Activated T-cell treated with anti-CD3 and anti-CD28 coated beads, Interleukin-2, amount 50 U/mL, for 72 hours (primary cell): ENCODE measurements around the gene HARBI1. TPM values are rescaled to one million over a fixed set of nuclear protein-coding genes. Genes with fewer than 3 reads are reported as not detected.

Source experiments
- ATAC-seq, 2 donors: fragments of 150-1000 bp; cut with Tn5 transposase; replicated peaks in 1 of 2; 2 replicates each; pipeline ENCODE4 v1.10.0; 2021; ENCODE audit warnings: moderate library complexity in 2 of 2, mild to moderate bottlenecking in 1 of 2
- DNase-seq, 2 donors: peaks; one replicate each; pipeline ENCODE4 v3.0.0; 2021 to 2022; ENCODE audit warnings: mixed read lengths in 1 of 2
- H3K27ac Mint-ChIP-seq: one replicate; pipeline ENCODE4 v1.8.0; 2022; ENCODE audit warnings: mild to moderate bottlenecking, moderate library complexity, mixed read lengths
- H3K27me3 Mint-ChIP-seq: one replicate; pipeline ENCODE4 v1.8.0; 2022; ENCODE audit warnings: low read depth, mixed read lengths
- H3K36me3 Mint-ChIP-seq, 2 donors: one replicate each; pipeline ENCODE4 v1.8.0; 2022; ENCODE audit warnings: mixed read lengths in 2 of 2, mild to moderate bottlenecking in 1 of 2; ENCODE audit not compliant: insufficient read depth in 2 of 2
- H3K4me1 Mint-ChIP-seq: one replicate; pipeline ENCODE4 v1.8.0; 2022; ENCODE audit warnings: low read depth, mixed read lengths
- H3K4me3 Mint-ChIP-seq, 2 donors: one replicate each; pipeline ENCODE4 v1.8.0; 2022; ENCODE audit warnings: mild to moderate bottlenecking in 2 of 2, mixed read lengths in 2 of 2, moderate library complexity in 2 of 2
- H3K9me3 Mint-ChIP-seq, 2 donors: one replicate each; pipeline ENCODE4 v1.8.0; 2022; ENCODE audit warnings: mixed read lengths in 2 of 2
- total RNA-seq, 2 donors: library from RNA; stranded (reverse); gene quantifications; one replicate each; pipeline ENCODE4 v1.2.3, GENCODE V29; 2022

The HARBI1 gene
- total RNA-seq, 2 donors from 2014 or later: 4.2 to 7.3 TPM

DNA sequence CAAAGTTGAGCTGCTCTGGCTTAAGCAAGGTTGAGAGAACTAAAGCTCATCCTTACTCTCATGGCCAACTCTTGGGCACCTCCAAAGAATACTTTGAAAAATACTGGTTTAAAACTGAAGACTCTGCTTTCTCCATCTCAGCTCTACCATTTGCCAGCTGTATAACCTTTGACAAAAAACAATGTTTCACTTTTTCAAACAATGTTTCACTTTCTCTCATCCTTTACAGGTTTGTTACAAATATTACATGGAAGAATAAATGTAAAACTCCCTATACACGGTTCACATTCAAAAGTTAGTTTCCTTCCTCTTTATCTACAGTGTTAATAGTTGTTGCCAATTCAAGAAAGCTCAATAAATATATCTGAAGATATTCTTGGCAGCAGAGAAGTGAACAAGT is 42.4 kb downstream of the HARBI1 start:
- Mint-ChIP-seq H3K27ac (peak overlapping the region; percentile 85), H3K4me3 (peak overlapping the region in 1 of 2 donors; percentile 65), H3K27me3 (no peaks in the 10 kb centered on the region), H3K36me3 (peaks cover 0 to 2% of the 10 kb centered on the region in 2 donors), H3K4me1 (peaks cover 23% of the 10 kb centered on the region), H3K9me3 (peaks cover 0 to 2% of the 10 kb centered on the region in 2 donors)
- no peak for DNase-seq
- peak; percentile 34 to 51 for ATAC-seq

DNA sequence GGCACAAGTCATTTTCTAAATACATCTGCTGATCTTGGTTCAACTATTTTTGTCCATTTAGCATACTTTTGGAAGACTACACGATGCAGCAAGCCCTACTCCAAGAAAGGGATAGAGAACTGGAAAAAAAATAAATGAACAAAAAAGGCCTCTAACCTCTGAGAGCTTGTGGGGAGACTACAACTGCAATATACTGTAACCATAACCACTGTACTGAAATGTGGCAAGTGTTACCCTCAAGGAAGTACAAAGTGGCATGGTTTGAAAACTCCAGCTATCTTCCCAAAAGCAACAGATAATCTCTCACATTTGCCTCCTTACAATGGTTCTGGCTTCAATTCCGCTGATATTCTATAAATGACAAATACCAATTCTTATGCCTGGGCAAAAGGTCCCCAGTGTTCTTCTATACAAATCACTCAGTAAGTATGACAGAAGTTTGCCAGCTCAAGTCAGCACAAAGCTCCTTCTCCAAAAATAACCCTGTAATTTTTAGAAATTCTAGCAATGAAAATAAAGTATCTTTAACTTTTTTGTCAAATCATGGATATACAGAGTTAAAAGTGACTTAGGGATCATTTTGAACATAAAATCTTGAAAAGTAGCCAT is 46.1 kb downstream of the HARBI1 start:
- Mint-ChIP-seq H3K4me3 (no peak overlapping the region), H3K9me3 (no peaks in the 10 kb centered on the region), H3K27me3 (no peaks in the 10 kb centered on the region), H3K27ac (no peak overlapping the region), H3K36me3 (no peaks in the 10 kb centered on the region), H3K4me1 (peaks cover 19% of the 10 kb centered on the region)
- no peak for DNase-seq
- peak in 1 of 2 donors; percentile 39 for ATAC-seq

- Mint-ChIP-seq H3K4me1 (peaks cover 33% of the 10 kb centered on the region), H3K27ac (no peak overlapping the region), H3K4me3 (no peak overlapping the region), H3K36me3 (peaks cover 0 to 3% of the 10 kb centered on the region in 2 donors), H3K9me3 (no peaks in the 10 kb centered on the region), H3K27me3 (no peaks in the 10 kb centered on the region)
- DNase-seq (no peak), ATAC-seq (no peak)
These were observed 51.7 kb downstream of the HARBI1 start for GRCh38 chr11:46565232-46565840.

- no peaks in the 10 kb centered on the region for H3K9me3 Mint-ChIP-seq
- no peaks in the 10 kb centered on the region for H3K27me3 Mint-ChIP-seq
- ATAC-seq: peak; percentile 95 to 96
- H3K36me3 Mint-ChIP-seq: peaks cover 0 to 3% of the 10 kb centered on the region in 2 donors
- H3K4me1 Mint-ChIP-seq: peaks cover 41% of the 10 kb centered on the region
- H3K27ac Mint-ChIP-seq: peak overlapping the region; percentile 82
- DNase-seq: no peak
- no peak overlapping the region for H3K4me3 Mint-ChIP-seq
These were observed 52.6 kb downstream of the HARBI1 start for GRCh38 chr11:46564459-46564858.

- no peaks in the 10 kb centered on the region for H3K27me3 Mint-ChIP-seq
- peaks cover 58% of the 10 kb centered on the region for H3K4me1 Mint-ChIP-seq
- no peaks in the 10 kb centered on the region for H3K9me3 Mint-ChIP-seq
- H3K36me3 Mint-ChIP-seq: peaks cover 0 to 3% of the 10 kb centered on the region in 2 donors
- no peak overlapping the region for H3K4me3 Mint-ChIP-seq
- DNase-seq (no peak), ATAC-seq (no peak)
- H3K27ac Mint-ChIP-seq: peak overlapping the region; percentile 79
These were observed 54.5 kb downstream of the HARBI1 start for GRCh38 chr11:46562527-46562926.

GRCh38 chr11:46560300-46560991 is 56.6 kb downstream of the HARBI1 start:
- Mint-ChIP-seq H3K27ac (peak overlapping the region; percentile 98), H3K27me3 (no peaks in the 10 kb centered on the region), H3K4me1 (peaks cover 75% of the 10 kb centered on the region), H3K36me3 (peaks cover 0 to 3% of the 10 kb centered on the region in 2 donors), H3K9me3 (no peaks in the 10 kb centered on the region), H3K4me3 (peak overlapping the region; percentile 84 to 98)
- peak; percentile 18 to 29 for DNase-seq
- peak; percentile 37 to 55 for ATAC-seq

- Mint-ChIP-seq H3K27ac (peak overlapping the region; percentile 98), H3K36me3 (peaks cover 0 to 3% of the 10 kb centered on the region in 2 donors), H3K9me3 (no peaks in the 10 kb centered on the region), H3K4me1 (peaks cover 80% of the 10 kb centered on the region), H3K27me3 (no peaks in the 10 kb centered on the region), H3K4me3 (peak overlapping the region; percentile 84 to 98)
- ATAC-seq: no peak
- DNase-seq: no peak
These were observed 57.2 kb downstream of the HARBI1 start for GRCh38 chr11:46559815-46560214.

DNA sequence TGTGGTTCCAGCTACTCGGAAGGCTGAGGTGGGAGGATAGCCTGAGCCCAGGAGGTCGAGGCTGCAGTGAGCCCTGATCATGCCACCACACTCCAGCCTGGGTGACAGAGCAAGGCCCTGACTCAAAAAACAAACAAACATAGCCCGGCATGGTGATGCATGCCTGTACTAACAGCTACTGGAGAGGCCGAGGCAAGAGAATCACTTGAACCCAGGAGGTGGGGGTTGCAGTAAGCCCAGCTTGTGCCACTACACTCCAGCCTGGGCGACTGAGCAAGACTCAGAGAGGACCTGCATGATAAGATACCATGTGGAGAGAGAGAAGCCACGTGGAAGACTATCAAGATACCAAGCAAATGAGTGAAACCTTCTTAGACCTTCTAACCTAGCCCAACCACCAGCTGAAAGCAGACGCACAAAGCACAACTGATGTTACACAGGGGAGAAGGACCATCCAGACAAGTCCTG is 59.3 kb downstream of the HARBI1 start:
- Mint-ChIP-seq H3K27ac (no peak overlapping the region), H3K36me3 (peaks cover 0 to 3% of the 10 kb centered on the region in 2 donors), H3K4me3 (no peak overlapping the region), H3K9me3 (no peaks in the 10 kb centered on the region), H3K4me1 (peaks cover 86% of the 10 kb centered on the region), H3K27me3 (no peaks in the 10 kb centered on the region)
- ATAC-seq (no peak), DNase-seq (no peak)

- H3K4me3 Mint-ChIP-seq: peak overlapping the region in 1 of 2 donors; percentile 56
- peak; percentile 56 to 58 for ATAC-seq
These were observed 61.6 kb downstream of the HARBI1 start for GRCh38 chr11:46555267-46556054.

DNA sequence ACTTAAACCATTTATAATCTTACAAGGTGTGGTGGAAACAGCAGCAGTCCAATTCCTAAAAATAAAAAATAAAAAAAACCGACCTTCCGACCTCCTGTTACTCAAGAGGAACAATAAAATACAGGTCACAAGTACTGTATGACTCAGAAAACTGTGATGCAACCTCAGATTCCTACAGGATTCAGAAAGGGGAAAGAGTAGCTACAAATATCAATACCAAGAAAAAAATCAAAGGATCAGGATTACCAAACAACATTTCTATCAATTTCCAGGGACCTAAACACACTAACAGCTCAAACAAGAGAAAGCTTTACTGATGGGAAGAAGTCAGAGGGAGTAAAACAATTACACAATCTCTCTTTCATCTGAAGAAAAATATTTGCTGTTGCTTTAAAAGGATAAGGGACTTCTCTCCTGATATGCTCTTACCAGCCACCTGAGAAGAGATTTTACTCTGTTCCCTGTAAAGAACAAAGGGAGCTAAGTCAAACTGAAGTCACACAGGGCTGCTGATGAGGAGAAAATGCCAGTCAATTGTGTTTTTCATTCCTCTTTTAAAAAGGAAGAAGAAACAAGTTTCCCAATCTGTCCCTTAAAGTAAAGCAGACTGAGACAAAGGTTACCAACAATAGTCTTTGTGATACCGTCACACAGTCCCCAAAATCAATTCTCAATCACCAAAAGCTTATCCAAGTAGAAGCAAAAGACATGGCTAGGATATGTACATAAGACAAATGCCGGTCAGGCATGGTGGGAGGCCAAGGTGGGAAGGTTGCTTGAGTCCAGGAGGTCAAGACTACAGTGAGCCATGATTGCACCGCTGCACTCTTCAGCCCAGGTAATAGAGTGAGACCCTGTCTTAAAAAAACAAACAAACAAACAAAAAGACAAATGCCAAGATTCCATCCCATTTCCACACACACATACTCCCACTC is 62.5 kb downstream of the HARBI1 start:
- Mint-ChIP-seq H3K27ac (peak overlapping the region; percentile 61), H3K36me3 (no peaks in the 10 kb centered on the region), H3K9me3 (no peaks in the 10 kb centered on the region), H3K27me3 (no peaks in the 10 kb centered on the region), H3K4me1 (peaks cover 56% of the 10 kb centered on the region), H3K4me3 (peak overlapping the region in 1 of 2 donors; percentile 11)
- no peak for DNase-seq
- no peak for ATAC-seq

More at GRCh38 chr11:46555267-46556054, 61.6 kb downstream of the HARBI1 start:
- Mint-ChIP-seq H3K36me3 (no peaks in the 10 kb centered on the region), H3K4me1 (peaks cover 66% of the 10 kb centered on the region), H3K27me3 (no peaks in the 10 kb centered on the region), H3K27ac (peak overlapping the region; percentile 76), H3K9me3 (no peaks in the 10 kb centered on the region)
- no peak for DNase-seq

- Mint-ChIP-seq H3K4me3 (no peak overlapping the region), H3K27ac (peak overlapping the region; percentile 61)
- no peak for ATAC-seq
These were observed 63.2 kb downstream of the HARBI1 start for GRCh38 chr11:46553814-46554212.

More at GRCh38 chr11:46553814-46554212, 63.2 kb downstream of the HARBI1 start:
- no peaks in the 10 kb centered on the region for H3K9me3 Mint-ChIP-seq
- no peaks in the 10 kb centered on the region for H3K27me3 Mint-ChIP-seq
- peaks cover 50% of the 10 kb centered on the region for H3K4me1 Mint-ChIP-seq
- no peak for DNase-seq
- H3K36me3 Mint-ChIP-seq: no peaks in the 10 kb centered on the region
